ENCODE results near the gene STN1.
A peak's percentile ranks its signal among the peaks of the same experiment; 100 is the strongest.

STN1 gene

DNA sequence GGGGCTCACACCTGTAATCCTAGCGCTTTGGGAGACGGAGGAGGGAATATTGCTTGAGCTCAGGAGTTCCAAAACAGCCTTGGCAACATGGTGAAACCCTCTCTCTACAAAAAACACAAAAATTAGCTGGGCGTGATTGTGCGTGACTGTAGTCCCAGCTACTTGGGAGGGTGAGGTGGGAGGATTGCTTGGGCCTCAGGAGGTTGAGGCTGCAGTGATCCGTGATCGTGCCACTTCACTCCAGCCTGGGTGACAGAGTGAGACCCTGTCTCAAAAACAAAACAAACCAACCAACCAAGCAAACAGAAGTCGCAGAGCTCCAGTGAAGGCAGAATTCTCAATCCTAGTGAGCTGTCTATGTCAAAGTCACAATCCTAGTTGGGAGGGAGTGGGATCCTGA, 14.3 kb upstream of the STN1 start:
- DNase-seq, result no peak
- TF ChIP-seq, protein P1, sequence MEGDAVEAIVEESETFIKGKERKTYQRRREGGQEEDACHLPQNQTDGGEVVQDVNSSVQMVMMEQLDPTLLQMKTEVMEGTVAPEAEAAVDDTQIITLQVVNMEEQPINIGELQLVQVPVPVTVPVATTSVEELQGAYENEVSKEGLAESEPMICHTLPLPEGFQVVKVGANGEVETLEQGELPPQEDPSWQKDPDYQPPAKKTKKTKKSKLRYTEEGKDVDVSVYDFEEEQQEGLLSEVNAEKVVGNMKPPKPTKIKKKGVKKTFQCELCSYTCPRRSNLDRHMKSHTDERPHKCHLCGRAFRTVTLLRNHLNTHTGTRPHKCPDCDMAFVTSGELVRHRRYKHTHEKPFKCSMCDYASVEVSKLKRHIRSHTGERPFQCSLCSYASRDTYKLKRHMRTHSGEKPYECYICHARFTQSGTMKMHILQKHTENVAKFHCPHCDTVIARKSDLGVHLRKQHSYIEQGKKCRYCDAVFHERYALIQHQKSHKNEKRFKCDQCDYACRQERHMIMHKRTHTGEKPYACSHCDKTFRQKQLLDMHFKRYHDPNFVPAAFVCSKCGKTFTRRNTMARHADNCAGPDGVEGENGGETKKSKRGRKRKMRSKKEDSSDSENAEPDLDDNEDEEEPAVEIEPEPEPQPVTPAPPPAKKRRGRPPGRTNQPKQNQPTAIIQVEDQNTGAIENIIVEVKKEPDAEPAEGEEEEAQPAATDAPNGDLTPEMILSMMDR (IDR thresholded peaks at IDR 0.05; ENCODE audit: low read depth, low read length), result no peak
- Histone ChIP-seq H3K9me3 (ENCODE audit: severe bottlenecking) (no peaks in the 10 kb centered on the region), H3K4me3 (ENCODE audit: low read depth, low read length) (no peak overlapping the region), H3K27me3 (ENCODE audit: insufficient read depth, low read depth, severe bottlenecking) (no peaks in the 10 kb centered on the region), H3K36me3 (no peaks in the 10 kb centered on the region), H3K27ac (no peak overlapping the region)

DNA sequence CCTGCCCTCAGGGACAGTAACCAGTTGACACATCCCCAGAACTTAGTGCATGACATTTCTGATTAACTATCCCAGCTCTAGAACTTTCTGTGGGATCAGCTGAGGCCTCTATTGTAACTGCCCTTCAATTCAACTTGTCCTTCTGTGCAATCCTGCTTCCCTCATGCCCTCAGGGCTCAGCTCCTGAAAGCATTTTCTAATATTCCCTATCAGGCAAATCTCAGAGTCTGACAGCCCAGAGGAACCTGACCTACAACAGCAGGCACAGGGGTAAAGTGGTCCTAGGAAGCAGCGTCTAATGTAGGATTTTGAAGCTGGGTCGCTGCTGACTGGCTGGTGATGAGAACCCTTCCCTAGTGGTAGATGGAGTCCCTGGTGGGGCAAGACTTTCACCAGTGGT, 13.6 kb upstream of the STN1 start:
- H3K27ac ChIP-seq, result peak overlapping the region; percentile 70; the same call in 1 of the 2 replicates

GRCh38 chr10:103930881-103931280, 12.9 kb upstream of the STN1 start:
- Histone ChIP-seq H3K4me3 (ENCODE audit: low read depth, low read length) (no peak overlapping the region), H3K27ac (peak overlapping the region; percentile 70), H3K27me3 (ENCODE audit: insufficient read depth, low read depth, severe bottlenecking) (no peaks in the 10 kb centered on the region), H3K36me3 (no peaks in the 10 kb centered on the region), H3K9me3 (ENCODE audit: severe bottlenecking) (no peaks in the 10 kb centered on the region)
- DNase-seq, result no peak
- TF ChIP-seq, protein P1 (IDR thresholded peaks at IDR 0.05; ENCODE audit: low read depth, low read length), result no peak

More for the DNA sequence above, 13.6 kb upstream of the STN1 start:
- Histone ChIP-seq H3K36me3 (no peaks in the 10 kb centered on the region), H3K9me3 (ENCODE audit: severe bottlenecking) (no peaks in the 10 kb centered on the region), H3K27me3 (ENCODE audit: insufficient read depth, low read depth, severe bottlenecking) (no peaks in the 10 kb centered on the region), H3K4me3 (ENCODE audit: low read depth, low read length) (no peak overlapping the region)
- no peak for DNase-seq
- TF ChIP-seq, protein P1 (IDR thresholded peaks at IDR 0.05; ENCODE audit: low read depth, low read length), result no peak

- no peak overlapping the region for H3K4me3 ChIP-seq (ENCODE audit: low read depth, low read length)
- H3K9me3 ChIP-seq (ENCODE audit: severe bottlenecking), result no peaks in the 10 kb centered on the region
- H3K36me3 ChIP-seq, result no peaks in the 10 kb centered on the region
- TF ChIP-seq, protein P1 (IDR thresholded peaks at IDR 0.05; ENCODE audit: low read depth, low read length), result no peak
- H3K27me3 ChIP-seq (ENCODE audit: insufficient read depth, low read depth, severe bottlenecking), result no peaks in the 10 kb centered on the region
- peak overlapping the region; percentile 70 for H3K27ac ChIP-seq
- DNase-seq, result no peak
Observed at GRCh38 chr10:103930449-103930848, 12.5 kb upstream of the STN1 start.

- peak overlapping the region; percentile 70 for H3K27ac ChIP-seq
- H3K9me3 ChIP-seq (ENCODE audit: severe bottlenecking), result no peaks in the 10 kb centered on the region
- peak overlapping the region; percentile 9 for H3K4me3 ChIP-seq (ENCODE audit: low read depth, low read length)
- TF ChIP-seq, protein P1 (IDR thresholded peaks at IDR 0.05; ENCODE audit: low read depth, low read length), result no peak
- no peaks in the 10 kb centered on the region for H3K27me3 ChIP-seq (ENCODE audit: insufficient read depth, low read depth, severe bottlenecking)
- peak; percentile 92 for DNase-seq
- H3K36me3 ChIP-seq, result no peaks in the 10 kb centered on the region
Observed at GRCh38 chr10:103929381-103929921, 11.5 kb upstream of the STN1 start.

DNA sequence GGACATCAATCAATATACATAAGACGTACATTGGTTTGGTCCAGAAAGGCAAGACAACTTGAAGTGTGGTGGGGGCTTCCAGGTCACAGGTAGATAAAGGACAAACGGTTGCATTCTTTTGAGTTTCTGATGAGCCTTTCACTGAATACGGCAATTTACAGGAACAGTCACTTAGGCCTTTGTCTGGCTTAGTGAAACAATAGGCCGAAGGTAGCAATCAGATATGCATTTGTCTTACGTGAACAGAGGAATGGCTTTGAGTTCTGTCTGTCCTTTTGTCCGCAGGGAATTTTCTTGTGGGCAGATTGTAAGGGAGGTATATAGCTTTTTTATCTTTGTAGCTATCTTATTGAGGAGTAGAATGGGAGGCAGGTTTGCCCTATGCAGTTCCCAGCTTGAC, 10.8 kb upstream of the STN1 start:
- H3K27ac ChIP-seq, result peak overlapping the region; percentile 70
- no peak overlapping the region for H3K4me3 ChIP-seq (ENCODE audit: low read depth, low read length)
- no peak for DNase-seq
- no peaks in the 10 kb centered on the region for H3K36me3 ChIP-seq
- no peaks in the 10 kb centered on the region for H3K9me3 ChIP-seq (ENCODE audit: severe bottlenecking)
- H3K27me3 ChIP-seq (ENCODE audit: insufficient read depth, low read depth, severe bottlenecking), result no peaks in the 10 kb centered on the region
- TF ChIP-seq, protein P1 (IDR thresholded peaks at IDR 0.05; ENCODE audit: low read depth, low read length), result no peak
